NCI-H460 (cell line): Measurements from ENCODE around the gene GLIS1. TPM values are rescaled to one million over a fixed set of nuclear protein-coding genes. Genes with fewer than 3 reads are reported as not detected.

Experiments used
- DNase-seq: peaks from one replicate; pipeline ENCODE4 v3.0.0-alpha.2; 2016; ENCODE audit warnings: low read depth; ENCODE audit errors: extremely low read depth
- small RNA-seq, 2 experiments: library from RNA; depleted of rRNA; stranded (forward); fragments of <200 nt; gene quantifications; one replicate each; pipeline ENCODE3, GENCODE V24; 2014
- total RNA-seq: library from RNA; depleted of rRNA; stranded (reverse); fragments of >200 nt; shearing (Covaris generic); gene quantifications from 2 replicates; pipeline ENCODE4 v1.2.3, GENCODE V29; 2014; rRNA removed

GLIS1 gene
- total RNA-seq, 1 experiment from 2014 or later: 0.05 TPM

DNA sequence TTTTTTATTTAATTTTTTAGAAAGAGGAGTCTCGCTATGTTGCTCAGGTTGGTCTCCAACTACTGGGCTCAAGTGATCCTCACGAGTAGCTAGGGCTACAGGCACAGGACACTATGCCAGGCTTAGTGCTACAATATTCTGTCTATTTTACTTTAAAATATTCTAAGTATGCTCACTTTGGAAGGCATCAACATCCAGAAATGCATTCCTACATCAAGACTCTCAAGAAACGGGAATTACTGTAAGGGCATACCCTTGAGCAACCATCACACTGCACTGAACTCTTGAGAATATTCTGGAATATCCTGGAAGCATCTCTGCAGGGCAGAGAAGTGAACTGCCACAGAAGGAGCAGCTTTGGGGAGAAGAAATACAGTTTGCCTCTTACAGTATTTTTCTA lies 280.3 kb downstream of the GLIS1 start:
- DNase-seq: no peak

Small RNA genes lying within 50 kb of the gene (small RNA-seq; reads per million reads assigned to genes)
- gene RF00418 (0 to 0.06 reads per million in 2 experiments), gene RNU7-95P (0 reads per million in 2 experiments)

Other genes with a start within 250 kb of the GLIS1 start
- gene NDC1, start 99.1 kb upstream of the GLIS1 start, total RNA-seq: 47.9 and 51.0 TPM in 2 replicates
- 13.2 and 17.5 TPM in 2 replicates for gene YIPF1, start 150.6 kb upstream of the GLIS1 start, total RNA-seq
- gene DIO1, start 155.0 kb upstream of the GLIS1 start, total RNA-seq: not detected in 2 replicates
- gene IFT25, start 206.5 kb upstream of the GLIS1 start, total RNA-seq: 25.9 and 32.6 TPM in 2 replicates
- gene LRRC42, start 207.2 kb upstream of the GLIS1 start, total RNA-seq: 17.6 and 18.3 TPM in 2 replicates